GM19467 (cell line): ENCODE results near the gene ADH7.
"Not testable (repeated sequence)": the region's sequence is repeated elsewhere in the genome, so short reads cannot be mapped to it uniquely, and the experiment has no call there.

Experiments used
- ATAC-seq: cut with Tn5 transposase; IDR thresholded peaks from one replicate; pipeline ENCODE4 v1.9.1; 2021; ENCODE audit warnings: mild to moderate bottlenecking, moderate library complexity; ENCODE audit not compliant: unreplicated experiment

Gene ADH7

GRCh38 chr4:99417125-99417524 is 18.0 kb downstream of the ADH7 start:
- no peak for ATAC-seq

GRCh38 chr4:99415762-99416161 is 19.4 kb downstream of the ADH7 start:
- ATAC-seq = not testable (repeated sequence)

- ATAC-seq = not testable (repeated sequence)
Measured at GRCh38 chr4:99414902-99415301, 20.2 kb downstream of the ADH7 start.

- ATAC-seq = no peak
Measured at GRCh38 chr4:99414401-99414800, 20.7 kb downstream of the ADH7 start.

GRCh38 chr4:99413140-99413539 is 22.0 kb downstream of the ADH7 start:
- no peak for ATAC-seq

- ATAC-seq = no peak
Measured at GRCh38 chr4:99411041-99411440, 24.1 kb downstream of the ADH7 start.

GRCh38 chr4:99410075-99410474 is 25.1 kb downstream of the ADH7 start:
- no peak for ATAC-seq

- no peak for ATAC-seq
Measured at GRCh38 chr4:99408346-99408745, 26.8 kb downstream of the ADH7 start.

- ATAC-seq = no peak
Measured at GRCh38 chr4:99405433-99406115, 29.6 kb downstream of the ADH7 start.

- peak; percentile 78 for ATAC-seq
Measured at GRCh38 chr4:99404595-99405287, 30.4 kb downstream of the ADH7 start.

GRCh38 chr4:99403380-99404184 is 31.6 kb downstream of the ADH7 start:
- peak; percentile 74 for ATAC-seq

GRCh38 chr4:99402765-99403164 is 32.4 kb downstream of the ADH7 start:
- no peak for ATAC-seq

- no peak for ATAC-seq
Measured at GRCh38 chr4:99400831-99401230, 34.3 kb downstream of the ADH7 start.

GRCh38 chr4:99399017-99399416 is 36.1 kb downstream of the ADH7 start:
- no peak for ATAC-seq

- ATAC-seq = no peak
Measured at GRCh38 chr4:99395595-99396364, 39.4 kb downstream of the ADH7 start.

- ATAC-seq = no peak
Measured at GRCh38 chr4:99394896-99395295, 40.2 kb downstream of the ADH7 start.

GRCh38 chr4:99390055-99390454 is 45.1 kb downstream of the ADH7 start:
- ATAC-seq = no peak

- ATAC-seq = no peak
Measured at GRCh38 chr4:99389606-99390005, 45.5 kb downstream of the ADH7 start.

GRCh38 chr4:99383833-99384392 is 51.2 kb downstream of the ADH7 start:
- no peak for ATAC-seq

- ATAC-seq = no peak
Measured at GRCh38 chr4:99383399-99383798, 51.7 kb downstream of the ADH7 start.
